Endothelial cell of hepatic sinusoid (primary cell): ENCODE measurements around the gene NXPE3.

Experiments
- in situ Hi-C: cut with HindIII; loops from 2 replicates; pipeline ENCODE4 v1.10.0; 2017; ENCODE audit warnings: low sequenced_read_pairs

The NXPE3 gene

DNA sequence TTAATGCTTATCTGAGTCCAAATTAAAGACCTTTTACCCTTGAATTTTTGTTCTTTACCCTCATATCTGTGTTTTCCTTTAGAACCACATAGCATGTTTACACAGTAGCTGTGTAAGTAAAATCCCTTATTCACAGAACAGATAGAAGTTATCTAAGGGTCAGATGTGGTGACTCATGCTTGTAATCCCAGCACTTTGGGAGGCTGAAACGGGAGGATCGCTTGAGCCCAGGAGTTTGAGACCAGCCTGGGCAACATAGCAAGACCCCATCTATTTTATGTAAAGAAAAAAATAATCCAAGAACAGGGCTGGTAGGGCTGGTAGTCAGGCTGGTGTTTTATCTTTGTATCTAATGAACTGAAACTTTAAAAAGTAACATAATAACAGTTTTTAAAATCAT lies 23.2 kb downstream of the NXPE3 start:
- in situ Hi-C loops = loop anchor here (5.0 kb wide), 1 partner anchor 435 kb away; no protein-coding TSS in a partner anchor

DNA sequence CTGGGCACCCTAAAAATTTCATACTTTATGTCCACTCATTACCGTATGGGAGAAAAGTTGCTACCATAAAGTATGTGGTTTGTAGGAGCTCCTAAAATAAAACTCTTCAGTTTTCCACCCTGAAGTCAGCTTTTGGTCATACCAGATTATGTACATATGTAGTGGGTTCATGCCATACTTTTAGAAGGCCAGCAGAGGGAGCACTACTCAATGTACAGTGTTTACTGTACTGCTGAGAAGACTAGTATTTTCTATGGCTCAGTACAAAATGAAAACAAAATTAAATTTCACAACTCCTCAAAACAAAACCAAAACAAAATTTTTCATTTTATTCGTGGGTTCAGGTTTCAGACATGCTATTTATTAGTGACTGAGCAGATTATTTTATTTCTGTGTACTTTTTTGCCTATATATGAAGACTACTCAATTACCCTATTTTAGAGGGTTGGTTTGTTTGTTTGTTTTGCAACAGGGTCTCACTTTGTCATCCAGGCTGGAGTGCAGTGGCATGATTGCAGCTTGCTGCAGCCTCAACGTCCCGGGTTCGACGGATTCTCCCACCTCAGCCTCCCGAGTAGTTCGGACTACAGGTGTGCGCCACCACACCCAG lies 24.3 kb downstream of the NXPE3 start:
- in situ Hi-C loops = loop anchor here (5.0 kb wide), 1 partner anchor 434 kb away; no protein-coding TSS in a partner anchor

DNA sequence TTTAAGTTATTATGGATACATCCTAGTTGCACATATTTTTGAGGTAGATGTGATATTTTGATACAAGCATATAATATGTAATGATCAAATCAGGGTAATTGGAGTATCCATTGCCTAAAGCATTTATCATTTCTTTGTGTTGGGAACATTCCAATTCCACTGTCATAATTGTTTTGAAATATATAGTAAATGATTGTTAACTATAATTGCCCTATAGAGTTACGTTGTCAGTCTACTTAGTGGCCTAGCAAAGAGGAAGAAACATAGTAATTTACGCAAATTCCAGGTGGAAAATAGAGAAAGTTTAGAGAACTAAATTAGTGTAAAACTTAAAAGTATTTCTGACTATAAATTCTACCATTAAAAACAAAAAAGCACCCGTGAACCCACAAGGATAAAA lies 24.9 kb downstream of the NXPE3 start:
- in situ Hi-C loops = loop anchor here (5.0 kb wide), 1 partner anchor 433 kb away; no protein-coding TSS in a partner anchor

DNA sequence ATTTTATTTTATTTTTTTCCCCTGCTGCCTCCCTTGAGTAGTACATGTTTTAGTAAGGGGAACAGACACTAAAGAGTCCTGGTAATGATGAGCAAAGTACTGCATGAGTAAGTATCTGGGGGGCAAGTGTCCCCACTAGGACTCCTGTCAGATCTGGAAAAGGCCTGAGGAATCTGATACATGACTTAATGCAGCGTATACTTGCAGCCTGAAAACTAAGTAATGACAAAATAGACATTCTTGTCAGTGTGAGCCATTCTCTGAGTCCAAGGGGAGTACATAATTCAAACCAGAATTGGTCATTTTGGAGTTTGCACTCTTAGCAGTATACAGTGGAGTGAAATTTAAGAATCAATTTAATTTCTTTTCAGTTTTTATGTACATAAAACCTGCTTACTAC lies 27.5 kb downstream of the NXPE3 start:
- in situ Hi-C loops = no loop called here

DNA sequence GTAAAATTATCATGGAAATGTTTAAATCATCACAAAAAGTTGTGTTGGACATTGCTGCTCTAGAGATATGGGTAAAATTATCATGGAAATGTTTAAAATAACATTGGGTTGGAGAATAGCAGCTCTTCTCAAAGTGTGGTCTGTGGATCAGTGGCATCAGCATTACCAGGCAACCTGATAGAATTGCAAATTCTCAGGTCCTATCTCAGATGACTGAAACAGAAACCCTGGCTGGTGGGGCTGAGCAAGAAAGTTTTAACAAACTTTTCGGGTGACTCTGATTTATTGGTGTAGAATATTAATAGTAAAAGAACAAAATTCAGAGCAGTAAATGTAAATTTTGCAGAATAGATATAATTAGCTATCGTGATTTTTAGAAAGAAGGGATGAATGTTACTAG lies 28.9 kb downstream of the NXPE3 start:
- in situ Hi-C loops = no loop called here

DNA sequence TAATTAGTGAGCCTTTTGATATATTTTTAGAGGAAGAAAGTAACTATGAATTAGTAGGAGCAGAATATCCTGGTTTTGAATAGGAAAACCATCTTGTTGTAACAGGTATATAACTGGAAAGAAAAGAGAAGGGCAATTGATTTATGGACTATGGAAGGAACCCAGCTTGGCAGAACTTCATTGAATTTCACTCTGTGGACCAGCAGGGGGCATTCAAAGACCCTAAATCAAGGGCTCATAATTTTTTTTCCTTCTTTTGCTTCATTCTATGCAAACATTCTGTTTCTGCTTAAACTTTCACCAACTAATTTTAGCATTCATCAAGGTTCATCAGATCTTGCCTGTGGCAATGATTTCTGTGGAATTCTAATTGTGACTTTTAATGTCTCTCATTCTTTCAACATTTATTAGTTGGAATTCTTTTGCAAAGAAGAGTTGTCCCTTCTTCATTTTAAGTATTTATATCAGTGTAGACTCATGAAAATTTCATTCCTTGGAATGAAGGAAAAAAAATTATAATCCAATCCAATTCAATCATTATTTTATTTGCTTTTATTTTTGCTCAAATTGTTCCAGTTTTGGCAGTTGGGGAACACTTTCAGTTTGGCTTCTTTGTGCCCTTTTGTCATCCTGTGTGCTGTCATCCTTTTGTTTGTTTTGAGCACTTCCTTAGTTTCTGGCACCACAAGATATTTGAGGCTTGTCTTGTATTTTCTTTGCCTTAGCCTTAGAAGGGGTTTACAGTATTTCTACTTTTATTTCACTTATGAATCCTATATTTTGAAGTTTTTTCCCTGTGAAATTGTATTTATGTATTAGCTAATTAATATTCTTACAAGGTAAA lies 30.4 kb downstream of the NXPE3 start:
- in situ Hi-C loops = loop anchor here (5.0 kb wide), 1 partner anchor 723 kb away; no protein-coding TSS in a partner anchor

DNA sequence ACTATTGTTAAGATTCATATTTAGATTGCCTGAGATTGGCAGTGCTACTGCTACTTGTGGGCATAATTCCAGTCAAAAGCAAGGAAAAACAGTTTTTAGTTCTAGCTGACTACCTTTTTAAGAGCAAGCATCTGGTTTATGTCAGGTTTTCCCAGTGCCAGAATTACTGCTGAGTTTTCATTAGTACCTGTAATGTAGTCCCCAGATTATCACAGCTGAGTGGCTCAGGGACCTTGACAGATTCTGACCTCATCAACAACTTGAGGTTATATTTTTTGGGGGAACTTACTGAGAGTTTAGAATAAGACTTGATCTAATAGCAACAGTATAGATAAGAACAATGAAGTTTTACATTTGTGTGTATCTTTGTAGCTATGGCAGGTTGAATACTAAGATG lies 31.0 kb downstream of the NXPE3 start:
- in situ Hi-C loops = loop anchor here (5.0 kb wide), 1 partner anchor 722 kb away; no protein-coding TSS in a partner anchor

DNA sequence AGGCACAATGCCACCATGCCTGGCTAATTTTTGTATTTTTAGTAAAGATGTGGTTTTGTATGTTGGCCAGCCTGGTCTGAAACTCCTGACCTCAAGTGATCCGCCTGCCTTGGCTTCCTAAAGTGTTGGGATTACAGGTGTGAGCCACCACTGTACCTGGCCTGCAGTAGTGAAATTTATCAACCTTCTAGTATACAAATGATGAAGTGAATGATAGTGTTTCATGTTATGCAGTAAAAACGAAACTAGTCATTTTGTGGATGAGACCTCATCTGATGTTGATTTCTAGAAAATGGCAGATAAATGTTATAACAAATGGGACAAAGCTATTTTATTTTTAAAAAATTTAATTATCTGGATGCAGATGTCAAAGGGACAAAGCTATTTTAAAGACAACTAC lies 32.9 kb downstream of the NXPE3 start:
- in situ Hi-C loops = loop anchor here (5.0 kb wide), 1 partner anchor 720 kb away; no protein-coding TSS in a partner anchor

DNA sequence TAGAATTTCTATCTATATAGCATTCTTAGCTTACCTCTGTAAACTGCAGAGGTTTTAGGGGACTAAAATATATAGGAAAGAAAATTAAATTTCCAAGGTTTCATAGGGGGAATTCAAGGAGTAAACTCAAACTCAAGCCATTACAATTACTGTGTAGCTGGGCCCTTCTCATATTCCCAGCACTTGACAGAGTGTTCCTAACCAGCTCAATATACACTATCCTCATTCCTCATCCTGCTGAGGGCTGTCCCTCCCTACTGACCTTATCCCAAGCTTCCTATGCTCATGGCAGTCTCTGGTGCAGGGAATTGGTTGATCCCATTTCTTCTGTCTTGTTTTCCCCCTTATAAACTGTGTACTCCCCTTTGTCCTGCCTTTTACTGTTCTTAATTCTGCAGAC lies 33.9 kb downstream of the NXPE3 start:
- in situ Hi-C loops = loop anchor here (5.0 kb wide), 1 partner anchor 719 kb away; no protein-coding TSS in a partner anchor

DNA sequence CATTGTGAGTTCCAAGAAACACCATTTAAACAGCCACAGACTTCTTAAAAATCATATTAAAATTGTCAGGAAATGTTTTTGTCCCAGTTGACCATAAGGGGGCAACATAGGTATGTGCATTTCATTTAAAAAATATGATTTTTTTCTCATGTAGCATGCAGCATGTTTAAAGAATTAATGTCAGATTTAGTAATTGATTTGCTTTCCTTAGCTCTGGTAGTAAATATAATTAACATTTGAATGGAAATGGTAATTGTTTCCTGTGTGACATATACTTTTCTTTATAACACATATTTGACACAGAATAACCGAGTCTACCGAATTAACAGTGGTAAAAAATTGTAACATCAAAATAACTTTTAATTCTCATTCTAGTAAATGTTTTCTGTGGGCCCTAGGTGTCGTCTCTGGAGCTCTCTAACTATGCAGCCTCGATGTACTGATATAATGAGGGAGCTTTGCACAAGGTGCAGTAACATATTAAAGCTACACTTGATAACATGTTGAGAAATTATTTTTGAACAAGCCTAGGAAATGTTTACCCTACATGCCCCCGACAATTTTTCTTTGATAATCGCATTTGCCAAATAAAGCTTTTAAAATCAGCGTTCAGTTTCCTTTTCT lies 34.9 kb downstream of the NXPE3 start:
- in situ Hi-C loops = loop anchor here (5.0 kb wide), 1 partner anchor 718 kb away; no protein-coding TSS in a partner anchor

DNA sequence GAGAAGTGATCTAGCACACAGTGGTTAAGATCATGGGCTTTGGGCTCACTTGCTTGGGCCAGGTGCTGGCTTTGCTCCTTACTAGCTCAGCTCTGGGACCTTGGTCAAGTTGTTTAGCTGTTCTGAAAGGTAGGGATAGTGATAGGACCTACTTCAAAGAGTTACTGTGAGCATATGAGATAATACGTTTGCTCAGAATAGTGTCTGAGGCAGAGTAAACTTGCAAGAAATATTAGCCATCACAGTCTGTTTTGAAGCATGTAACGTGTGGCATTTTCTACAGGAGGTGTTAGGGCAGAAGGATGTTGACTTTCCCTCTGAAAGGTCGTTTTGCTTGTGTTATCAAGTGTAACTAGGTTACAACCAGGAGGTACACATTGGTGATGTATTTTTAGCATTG lies 35.8 kb downstream of the NXPE3 start:
- in situ Hi-C loops = loop anchor here (5.0 kb wide), 1 partner anchor 717 kb away; no protein-coding TSS in a partner anchor

DNA sequence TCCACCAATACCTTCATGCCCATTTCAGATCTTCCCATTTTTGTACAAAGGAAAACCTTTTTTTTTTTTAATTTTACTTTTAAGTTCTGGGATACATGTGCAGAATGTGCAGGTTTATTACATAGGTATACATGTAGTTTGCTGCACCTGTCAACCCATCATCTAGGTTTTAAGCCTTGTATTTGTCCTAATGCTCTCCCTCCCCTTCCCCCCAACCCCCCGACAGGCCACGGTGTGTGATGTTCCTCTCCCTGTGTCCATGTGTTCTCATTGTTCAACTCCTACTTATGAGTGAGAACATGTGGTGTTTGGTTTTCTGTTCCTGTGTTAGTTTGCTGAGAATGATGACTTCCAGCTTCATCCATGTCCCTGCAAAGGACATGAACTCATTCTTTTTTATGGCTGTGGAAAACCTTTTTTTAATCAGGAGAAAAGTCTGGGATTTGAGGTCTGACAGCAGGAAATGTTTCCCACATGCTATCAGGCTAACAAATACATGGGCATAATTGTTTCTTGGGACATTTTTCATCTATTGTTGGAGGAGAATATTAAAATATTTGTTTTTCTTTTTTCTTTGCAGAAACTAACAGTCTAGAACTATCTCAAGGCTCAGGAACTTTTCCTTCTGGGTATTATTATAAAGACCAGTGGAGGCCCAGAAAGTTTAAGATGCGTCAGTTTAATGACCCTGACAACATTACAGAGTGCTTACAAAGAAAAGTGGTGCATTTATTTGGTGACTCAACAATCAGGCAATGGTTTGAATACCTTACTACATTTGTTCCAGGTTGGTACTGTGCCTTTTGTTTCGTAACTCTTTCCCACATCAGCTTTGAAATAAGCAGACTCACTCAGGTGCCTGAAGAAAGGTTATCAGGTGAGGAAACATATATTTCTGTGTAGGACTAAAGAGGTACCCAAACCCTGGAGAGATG lies 37.5 kb downstream of the NXPE3 start:
- in situ Hi-C loops = no loop called here

DNA sequence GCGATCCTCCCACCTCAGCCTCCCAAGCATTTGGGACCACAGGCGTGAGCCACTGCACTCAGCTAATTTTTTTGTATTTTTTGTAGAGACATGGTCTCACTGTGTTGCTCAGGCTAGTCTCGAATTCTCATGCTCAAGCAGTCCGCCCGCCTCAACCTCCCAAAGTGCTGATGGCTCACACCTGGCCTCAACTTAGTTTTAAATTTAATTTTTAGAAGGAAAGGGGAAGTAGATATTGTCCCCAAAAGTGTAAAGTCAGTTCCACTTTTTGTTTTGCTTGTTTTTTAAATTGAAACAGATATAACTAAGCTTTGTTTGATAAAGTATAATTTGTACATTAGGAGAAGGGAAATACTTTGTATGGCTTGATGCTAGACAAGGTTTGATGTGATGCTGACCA lies 39.0 kb downstream of the NXPE3 start:
- in situ Hi-C loops = no loop called here

DNA sequence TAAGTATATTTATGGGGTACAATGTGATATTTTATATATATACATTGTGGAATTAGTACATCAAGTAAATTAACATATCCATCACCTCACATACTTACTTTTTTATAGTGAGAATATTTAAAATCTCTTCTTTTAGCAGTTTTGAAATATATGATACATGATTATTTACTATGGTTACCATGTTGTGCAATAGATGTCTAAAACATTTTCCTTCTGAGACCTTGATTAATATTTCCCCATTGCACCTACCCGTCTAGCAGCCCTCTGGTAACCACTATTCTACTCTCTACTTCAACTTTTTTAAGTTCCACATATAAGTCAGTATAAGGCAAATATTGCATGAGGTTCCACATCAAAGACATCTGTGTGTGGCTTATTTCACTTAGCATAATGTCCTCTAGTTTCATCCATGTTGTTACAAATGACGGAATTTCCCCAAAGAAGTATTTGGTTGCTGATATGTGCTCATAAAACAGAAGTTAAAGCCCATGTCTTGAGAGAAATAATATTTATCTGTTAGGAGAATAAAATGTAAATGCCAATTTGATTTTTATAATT lies 40.7 kb downstream of the NXPE3 start:
- in situ Hi-C loops = no loop called here

DNA sequence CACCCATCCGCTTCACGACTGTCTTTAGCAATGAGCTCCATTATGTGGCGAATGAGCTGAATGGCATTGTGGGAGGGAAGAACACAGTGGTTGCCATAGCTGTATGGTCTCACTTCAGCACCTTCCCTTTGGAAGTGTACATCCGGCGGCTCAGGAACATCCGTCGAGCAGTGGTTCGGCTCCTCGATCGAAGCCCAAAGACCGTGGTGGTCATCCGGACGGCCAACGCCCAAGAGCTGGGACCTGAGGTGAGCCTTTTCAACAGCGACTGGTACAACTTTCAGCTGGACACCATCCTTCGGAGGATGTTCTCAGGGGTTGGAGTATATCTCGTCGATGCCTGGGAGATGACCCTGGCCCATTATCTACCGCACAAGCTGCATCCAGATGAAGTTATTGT lies 42.5 kb downstream of the NXPE3 start:
- in situ Hi-C loops = no loop called here

DNA sequence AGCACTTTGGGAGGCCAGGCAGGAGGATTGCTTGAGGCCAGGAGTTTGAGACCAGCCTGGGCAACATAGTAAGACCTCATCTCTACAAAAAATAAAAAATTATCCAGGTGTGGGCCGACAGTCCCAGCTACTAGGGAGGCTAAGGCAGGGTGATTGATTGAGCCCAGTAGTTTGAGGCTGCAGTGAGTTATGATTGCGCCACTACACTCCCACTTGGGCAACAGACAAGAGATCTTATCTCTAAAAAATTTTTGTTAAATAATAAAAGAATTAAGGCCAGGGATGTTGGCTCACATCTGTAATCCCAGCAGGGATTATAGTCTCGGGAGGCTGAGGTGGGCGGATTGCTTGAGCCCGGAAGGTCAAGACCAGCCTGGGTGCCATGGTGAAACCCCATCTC lies 44.5 kb downstream of the NXPE3 start:
- in situ Hi-C loops = no loop called here

DNA sequence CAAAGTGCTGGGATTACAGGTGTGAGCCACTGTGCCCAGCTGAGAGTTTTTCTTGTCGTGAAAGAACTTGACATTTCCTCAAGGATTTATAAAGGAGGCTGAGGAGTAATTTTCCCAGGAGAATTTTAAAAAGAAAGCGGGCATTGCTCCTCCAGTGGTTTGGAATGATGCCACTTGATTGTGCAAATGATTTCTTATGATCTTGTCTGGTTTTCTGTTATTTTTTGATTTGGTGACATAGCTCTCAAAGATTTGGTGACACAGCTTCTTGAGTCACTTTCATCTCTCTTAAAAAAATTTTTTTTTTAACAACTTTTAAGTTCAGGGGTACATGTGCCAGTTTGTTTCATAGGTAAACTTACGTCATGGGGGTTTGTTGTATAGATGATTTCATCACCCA lies 45.7 kb downstream of the NXPE3 start:
- in situ Hi-C loops = no loop called here

DNA sequence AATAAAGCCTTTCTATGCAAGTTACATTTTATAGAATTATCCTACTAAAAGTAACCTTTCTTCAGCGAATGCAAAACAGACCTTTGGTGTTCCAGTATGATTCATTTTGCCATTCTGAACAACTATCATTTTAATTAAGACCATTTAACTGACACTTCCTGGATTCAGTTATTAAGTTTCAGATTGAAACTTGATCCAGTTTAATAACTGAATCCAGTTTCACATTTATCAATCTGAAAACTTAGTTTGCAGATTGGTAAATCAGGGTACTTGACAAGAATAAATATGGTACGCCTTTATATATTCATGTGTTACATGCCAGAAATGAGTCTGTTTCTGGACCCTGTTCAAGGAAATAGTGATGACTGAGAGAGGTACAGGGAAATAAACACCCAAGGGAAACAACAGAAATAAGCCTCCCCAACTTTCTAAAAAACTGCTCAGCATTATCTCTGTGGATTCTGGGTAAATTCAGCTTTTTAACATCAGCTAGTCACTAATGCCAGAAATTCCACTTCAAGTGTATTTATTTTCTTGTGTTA lies 47.0 kb downstream of the NXPE3 start:
- in situ Hi-C loops = no loop called here

DNA sequence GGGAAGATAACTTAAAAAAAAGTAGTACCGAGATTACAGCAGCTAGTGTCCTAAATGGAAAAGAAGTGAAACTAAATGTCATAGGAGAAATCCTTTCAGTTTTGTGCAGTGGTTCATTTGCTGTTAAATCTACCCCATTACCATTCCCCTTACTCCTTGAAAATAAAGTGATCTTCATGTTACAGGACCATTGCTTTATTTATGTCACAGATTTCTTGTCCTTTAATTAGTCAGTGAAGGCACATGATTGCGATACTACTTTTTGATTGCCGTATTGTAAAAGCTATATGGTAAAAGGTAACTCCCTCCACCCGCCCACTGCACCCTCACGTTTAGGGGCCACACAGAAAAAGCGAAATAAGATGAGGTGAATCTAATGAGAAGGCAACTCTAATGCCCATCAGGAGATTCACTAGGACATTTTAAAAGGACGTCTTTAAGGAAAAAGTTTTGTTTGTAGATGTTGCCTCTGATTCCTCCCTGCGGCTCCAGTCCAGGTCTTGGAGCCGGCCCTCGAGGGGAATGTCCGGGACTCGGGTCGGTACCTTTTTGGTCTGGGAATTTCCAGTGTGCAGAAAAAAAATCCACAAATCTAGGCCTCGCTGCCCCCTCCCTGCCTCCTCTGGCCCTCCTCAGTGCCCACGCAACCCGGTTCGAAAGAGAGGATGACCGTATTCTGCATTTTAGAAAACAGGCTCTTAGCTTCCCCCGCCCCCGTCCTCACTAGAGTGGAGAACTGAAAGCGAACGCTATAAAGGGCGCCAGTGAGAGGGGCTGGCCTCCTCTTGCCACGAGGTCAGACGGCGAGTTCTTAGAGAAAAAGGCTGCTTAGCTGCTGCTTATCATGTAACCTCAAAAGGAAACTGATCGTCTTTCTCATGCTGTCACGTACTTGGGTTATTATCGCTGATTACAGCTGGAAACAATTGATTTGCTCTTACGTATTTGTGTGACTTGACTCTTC lies 48.5 kb downstream of the NXPE3 start:
- in situ Hi-C loops = no loop called here
